Stimulated activated effector memory CD8-positive, alpha-beta T cell treated with anti-CD3 and anti-CD28 coated beads, Interleukin-12 subunit alpha, Interleukin-12 subunit beta, amount 100 ng/mL, for 72 hours (primary cell): ENCODE results near the gene ASXL1.

Experiments
- ATAC-seq: fragments of 150-1000 bp; cut with Tn5 transposase; 2 replicates; pipeline ENCODE4 v1.10.0; 2021
- DNase-seq, 2 donors: peaks; one replicate each; pipeline ENCODE4 v3.0.0; 2021 to 2022; ENCODE audit warnings: low spot score in 2 of 2
- H3K27ac Mint-ChIP-seq: one replicate; pipeline ENCODE4 v1.8.0; 2022; ENCODE audit warnings: mild to moderate bottlenecking, mixed read lengths
- H3K36me3 Mint-ChIP-seq: one replicate; pipeline ENCODE4 v1.8.0; 2022; ENCODE audit warnings: mild to moderate bottlenecking, mixed read lengths
- H3K4me1 Mint-ChIP-seq: one replicate; pipeline ENCODE4 v1.8.0; 2022; ENCODE audit warnings: mixed read lengths
- H3K4me3 Mint-ChIP-seq: one replicate; pipeline ENCODE4 v1.8.0; 2022; ENCODE audit warnings: mild to moderate bottlenecking, mixed read lengths
- H3K9me3 Mint-ChIP-seq: one replicate; pipeline ENCODE4 v1.8.0; 2022; ENCODE audit warnings: mixed read lengths

ASXL1 gene

GRCh38 chr20:32432277-32432676 lies 74.1 kb downstream of the ASXL1 start:
- H3K36me3 Mint-ChIP-seq, result peaks cover 100% of the 10 kb centered on the region
- H3K4me1 Mint-ChIP-seq, result peaks cover 6% of the 10 kb centered on the region
- no peak for ATAC-seq
- peak overlapping the region; percentile 54 for H3K27ac Mint-ChIP-seq
- H3K9me3 Mint-ChIP-seq, result no peaks in the 10 kb centered on the region
- H3K4me3 Mint-ChIP-seq, result no peak overlapping the region
- no peak for DNase-seq

- Mint-ChIP-seq H3K36me3 (peaks cover 100% of the 10 kb centered on the region), H3K27ac (no peak overlapping the region)
These were observed 75.3 kb downstream of the ASXL1 start for GRCh38 chr20:32433311-32434021.

GRCh38 chr20:32434434-32434833 lies 76.3 kb downstream of the ASXL1 start:
- no peak for DNase-seq

More at GRCh38 chr20:32433311-32434021, 75.3 kb downstream of the ASXL1 start:
- DNase-seq (no peak), ATAC-seq (no peak)
- H3K9me3 Mint-ChIP-seq, result no peaks in the 10 kb centered on the region
- no peak overlapping the region for H3K4me3 Mint-ChIP-seq
- peaks cover 4% of the 10 kb centered on the region for H3K4me1 Mint-ChIP-seq

GRCh38 chr20:32435449-32436107 lies 77.4 kb downstream of the ASXL1 start:
- no peak for ATAC-seq
- H3K4me3 Mint-ChIP-seq, result no peak overlapping the region
- H3K9me3 Mint-ChIP-seq, result no peaks in the 10 kb centered on the region
- no peak for DNase-seq
- peaks cover 100% of the 10 kb centered on the region for H3K36me3 Mint-ChIP-seq
- H3K4me1 Mint-ChIP-seq, result peaks cover 17% of the 10 kb centered on the region
- H3K27ac Mint-ChIP-seq, result no peak overlapping the region

More at GRCh38 chr20:32434434-32434833, 76.3 kb downstream of the ASXL1 start:
- no peak overlapping the region for H3K4me3 Mint-ChIP-seq
- H3K36me3 Mint-ChIP-seq, result peaks cover 100% of the 10 kb centered on the region
- H3K27ac Mint-ChIP-seq, result no peak overlapping the region
- no peaks in the 10 kb centered on the region for H3K9me3 Mint-ChIP-seq
- no peak for ATAC-seq
- peaks cover 14% of the 10 kb centered on the region for H3K4me1 Mint-ChIP-seq

GRCh38 chr20:32436142-32436861 lies 78.2 kb downstream of the ASXL1 start:
- Mint-ChIP-seq H3K27ac (peak overlapping the region; percentile 63), H3K4me1 (peaks cover 25% of the 10 kb centered on the region), H3K4me3 (no peak overlapping the region), H3K36me3 (peaks cover 100% of the 10 kb centered on the region), H3K9me3 (no peaks in the 10 kb centered on the region)
- no peak for ATAC-seq
- DNase-seq, result no peak

- Mint-ChIP-seq H3K4me3 (no peak overlapping the region), H3K4me1 (peaks cover 27% of the 10 kb centered on the region), H3K27ac (peak overlapping the region; percentile 63), H3K36me3 (peaks cover 100% of the 10 kb centered on the region), H3K9me3 (no peaks in the 10 kb centered on the region)
- no peak for ATAC-seq
- DNase-seq, result no peak
These were observed 78.8 kb downstream of the ASXL1 start for GRCh38 chr20:32436968-32437367.

GRCh38 chr20:32437391-32438074 lies 79.4 kb downstream of the ASXL1 start:
- ATAC-seq, result no peak

GRCh38 chr20:32438331-32438858 lies 80.3 kb downstream of the ASXL1 start:
- Mint-ChIP-seq H3K4me3 (no peak overlapping the region), H3K27ac (peak overlapping the region; percentile 80), H3K36me3 (peaks cover 99% of the 10 kb centered on the region)

More at GRCh38 chr20:32437391-32438074, 79.4 kb downstream of the ASXL1 start:
- DNase-seq, result no peak
- H3K27ac Mint-ChIP-seq, result peak overlapping the region; percentile 63
- peaks cover 28% of the 10 kb centered on the region for H3K4me1 Mint-ChIP-seq
- no peak overlapping the region for H3K4me3 Mint-ChIP-seq
- H3K36me3 Mint-ChIP-seq, result peaks cover 99% of the 10 kb centered on the region
- no peaks in the 10 kb centered on the region for H3K9me3 Mint-ChIP-seq

GRCh38 chr20:32439132-32439829 lies 81.2 kb downstream of the ASXL1 start:
- no peaks in the 10 kb centered on the region for H3K9me3 Mint-ChIP-seq
- ATAC-seq (peak; percentile 89), DNase-seq (no peak)
- peak overlapping the region; percentile 80 for H3K27ac Mint-ChIP-seq
- peaks cover 40% of the 10 kb centered on the region for H3K4me1 Mint-ChIP-seq
- H3K36me3 Mint-ChIP-seq, result peaks cover 99% of the 10 kb centered on the region
- no peak overlapping the region for H3K4me3 Mint-ChIP-seq

More at GRCh38 chr20:32438331-32438858, 80.3 kb downstream of the ASXL1 start:
- ATAC-seq (no peak), DNase-seq (no peak)
- Mint-ChIP-seq H3K9me3 (no peaks in the 10 kb centered on the region), H3K4me1 (peaks cover 35% of the 10 kb centered on the region)

GRCh38 chr20:32440069-32440757 lies 82.1 kb downstream of the ASXL1 start:
- H3K27ac Mint-ChIP-seq, result peak overlapping the region; percentile 80
- H3K4me1 Mint-ChIP-seq, result peaks cover 41% of the 10 kb centered on the region
- ATAC-seq (no peak), DNase-seq (no peak)
- peaks cover 99% of the 10 kb centered on the region for H3K36me3 Mint-ChIP-seq
- no peak overlapping the region for H3K4me3 Mint-ChIP-seq
- no peaks in the 10 kb centered on the region for H3K9me3 Mint-ChIP-seq

- no peak for ATAC-seq
- Mint-ChIP-seq H3K36me3 (peaks cover 99% of the 10 kb centered on the region), H3K9me3 (no peaks in the 10 kb centered on the region), H3K4me1 (peaks cover 46% of the 10 kb centered on the region), H3K27ac (peak overlapping the region; percentile 80), H3K4me3 (no peak overlapping the region)
- no peak for DNase-seq
These were observed 82.6 kb downstream of the ASXL1 start for GRCh38 chr20:32440758-32441078.

GRCh38 chr20:32441638-32442037 lies 83.5 kb downstream of the ASXL1 start:
- Mint-ChIP-seq H3K4me3 (no peak overlapping the region), H3K36me3 (peaks cover 99% of the 10 kb centered on the region), H3K9me3 (no peaks in the 10 kb centered on the region), H3K4me1 (peaks cover 49% of the 10 kb centered on the region), H3K27ac (peak overlapping the region; percentile 80)
- DNase-seq (no peak), ATAC-seq (no peak)

GRCh38 chr20:32442630-32443373 lies 84.7 kb downstream of the ASXL1 start:
- DNase-seq (no peak), ATAC-seq (no peak)
- Mint-ChIP-seq H3K27ac (peak overlapping the region; percentile 65), H3K9me3 (no peaks in the 10 kb centered on the region), H3K36me3 (peaks cover 99% of the 10 kb centered on the region), H3K4me1 (peaks cover 49% of the 10 kb centered on the region), H3K4me3 (no peak overlapping the region)
